Measurements from ENCODE around the gene CCDC184.

DNA sequence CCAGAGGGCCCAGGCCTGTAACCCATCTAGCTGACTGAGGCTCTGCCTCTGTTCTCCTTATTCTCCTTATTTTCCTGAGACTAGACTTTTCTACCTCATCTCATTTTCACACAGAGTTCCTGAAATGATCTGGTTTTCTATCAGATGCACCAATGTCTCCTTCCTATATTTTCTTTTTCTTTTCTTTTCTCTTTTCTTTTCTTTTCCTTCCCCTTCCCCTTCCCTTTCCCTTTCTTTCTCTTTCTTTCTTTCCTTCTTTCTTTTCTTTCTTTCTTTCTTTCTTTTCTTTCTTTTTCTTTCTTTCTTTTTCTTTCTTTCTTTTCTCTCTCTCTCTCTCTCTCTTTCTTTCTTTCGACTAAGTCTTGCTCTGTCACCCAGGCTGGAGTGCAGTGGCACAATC is 3.0 kb upstream of the CCDC184 start:
- TF ChIP-seq, protein P1, sequence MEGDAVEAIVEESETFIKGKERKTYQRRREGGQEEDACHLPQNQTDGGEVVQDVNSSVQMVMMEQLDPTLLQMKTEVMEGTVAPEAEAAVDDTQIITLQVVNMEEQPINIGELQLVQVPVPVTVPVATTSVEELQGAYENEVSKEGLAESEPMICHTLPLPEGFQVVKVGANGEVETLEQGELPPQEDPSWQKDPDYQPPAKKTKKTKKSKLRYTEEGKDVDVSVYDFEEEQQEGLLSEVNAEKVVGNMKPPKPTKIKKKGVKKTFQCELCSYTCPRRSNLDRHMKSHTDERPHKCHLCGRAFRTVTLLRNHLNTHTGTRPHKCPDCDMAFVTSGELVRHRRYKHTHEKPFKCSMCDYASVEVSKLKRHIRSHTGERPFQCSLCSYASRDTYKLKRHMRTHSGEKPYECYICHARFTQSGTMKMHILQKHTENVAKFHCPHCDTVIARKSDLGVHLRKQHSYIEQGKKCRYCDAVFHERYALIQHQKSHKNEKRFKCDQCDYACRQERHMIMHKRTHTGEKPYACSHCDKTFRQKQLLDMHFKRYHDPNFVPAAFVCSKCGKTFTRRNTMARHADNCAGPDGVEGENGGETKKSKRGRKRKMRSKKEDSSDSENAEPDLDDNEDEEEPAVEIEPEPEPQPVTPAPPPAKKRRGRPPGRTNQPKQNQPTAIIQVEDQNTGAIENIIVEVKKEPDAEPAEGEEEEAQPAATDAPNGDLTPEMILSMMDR (conservative IDR thresholded peaks at IDR 0.05; ENCODE audit: low read depth, low read length): no peak
- no peak for TF ChIP-seq EZH2 (IDR thresholded peaks at IDR 0.05; ENCODE audit: borderline replicate concordance, low read depth, low read length, poor library complexity, severe bottlenecking)
